ENCODE measurements around the gene GART.

DNA sequence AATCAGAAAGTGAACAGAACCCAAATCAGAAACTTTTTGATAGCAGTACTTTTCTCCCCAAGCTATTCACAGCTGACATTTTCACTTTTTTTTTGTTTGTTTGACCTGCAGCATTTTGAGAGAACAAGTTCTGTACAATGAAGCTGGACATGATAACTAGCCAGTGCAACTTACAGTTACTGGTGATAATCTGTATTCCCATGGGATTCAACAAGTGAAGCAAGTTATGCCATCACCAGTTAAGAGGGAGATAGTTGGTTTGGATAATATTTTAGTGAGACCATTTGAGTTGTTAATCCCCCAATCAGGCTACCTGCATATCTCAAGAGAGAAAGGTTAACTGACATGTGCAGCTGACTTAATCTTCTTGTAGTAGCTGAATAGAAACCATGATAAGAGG is 19.0 kb upstream of the GART start:
- TF ChIP-seq PAX8 (IDR thresholded peaks at IDR 0.05) (no peak), ASH2L (IDR thresholded peaks at IDR 0.05; ENCODE audit: borderline replicate concordance, low read depth) (no peak), POLR2AphosphoS5 (IDR thresholded peaks at IDR 0.05; ENCODE audit: low read length) (peak; percentile 37; the same call in 1 of the 2 replicates), EZH2 (IDR thresholded peaks at IDR 0.05; ENCODE audit: borderline replicate concordance, control insufficient read depth, low read depth, low read length) (no peak), RFX5 (IDR thresholded peaks at IDR 0.05; ENCODE audit: low read depth, low read length) (no peak), MTA2 (IDR thresholded peaks at IDR 0.05; ENCODE audit: low read depth) (no peak), CREB1 (IDR thresholded peaks at IDR 0.05; ENCODE audit: low read depth) (no peak), ZNF217 (IDR thresholded peaks at IDR 0.05) (no peak), CHD2 (IDR thresholded peaks at IDR 0.05; ENCODE audit: borderline replicate concordance, low read depth, low read length) (no peak), MTA3 (IDR thresholded peaks at IDR 0.05; ENCODE audit: borderline replicate concordance, low read length) (no peak), NBN (IDR thresholded peaks at IDR 0.05) (no peak)
- TF ChIP-seq, protein P1, sequence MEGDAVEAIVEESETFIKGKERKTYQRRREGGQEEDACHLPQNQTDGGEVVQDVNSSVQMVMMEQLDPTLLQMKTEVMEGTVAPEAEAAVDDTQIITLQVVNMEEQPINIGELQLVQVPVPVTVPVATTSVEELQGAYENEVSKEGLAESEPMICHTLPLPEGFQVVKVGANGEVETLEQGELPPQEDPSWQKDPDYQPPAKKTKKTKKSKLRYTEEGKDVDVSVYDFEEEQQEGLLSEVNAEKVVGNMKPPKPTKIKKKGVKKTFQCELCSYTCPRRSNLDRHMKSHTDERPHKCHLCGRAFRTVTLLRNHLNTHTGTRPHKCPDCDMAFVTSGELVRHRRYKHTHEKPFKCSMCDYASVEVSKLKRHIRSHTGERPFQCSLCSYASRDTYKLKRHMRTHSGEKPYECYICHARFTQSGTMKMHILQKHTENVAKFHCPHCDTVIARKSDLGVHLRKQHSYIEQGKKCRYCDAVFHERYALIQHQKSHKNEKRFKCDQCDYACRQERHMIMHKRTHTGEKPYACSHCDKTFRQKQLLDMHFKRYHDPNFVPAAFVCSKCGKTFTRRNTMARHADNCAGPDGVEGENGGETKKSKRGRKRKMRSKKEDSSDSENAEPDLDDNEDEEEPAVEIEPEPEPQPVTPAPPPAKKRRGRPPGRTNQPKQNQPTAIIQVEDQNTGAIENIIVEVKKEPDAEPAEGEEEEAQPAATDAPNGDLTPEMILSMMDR (IDR thresholded peaks at IDR 0.05 in 2 of 3, conservative IDR thresholded peaks at IDR 0.05 in 1 of 3; ENCODE audit: control insufficient read depth in 2 of 3, extremely low read depth in 1 of 3, insufficient read depth in 1 of 3, low read depth in 3 of 3, low read length in 3 of 3): no peak
- TF ChIP-seq, protein P2, sequence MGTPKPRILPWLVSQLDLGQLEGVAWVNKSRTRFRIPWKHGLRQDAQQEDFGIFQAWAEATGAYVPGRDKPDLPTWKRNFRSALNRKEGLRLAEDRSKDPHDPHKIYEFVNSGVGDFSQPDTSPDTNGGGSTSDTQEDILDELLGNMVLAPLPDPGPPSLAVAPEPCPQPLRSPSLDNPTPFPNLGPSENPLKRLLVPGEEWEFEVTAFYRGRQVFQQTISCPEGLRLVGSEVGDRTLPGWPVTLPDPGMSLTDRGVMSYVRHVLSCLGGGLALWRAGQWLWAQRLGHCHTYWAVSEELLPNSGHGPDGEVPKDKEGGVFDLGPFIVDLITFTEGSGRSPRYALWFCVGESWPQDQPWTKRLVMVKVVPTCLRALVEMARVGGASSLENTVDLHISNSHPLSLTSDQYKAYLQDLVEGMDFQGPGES (IDR thresholded peaks at IDR 0.05): no peak
- TF ChIP-seq, protein P3, sequence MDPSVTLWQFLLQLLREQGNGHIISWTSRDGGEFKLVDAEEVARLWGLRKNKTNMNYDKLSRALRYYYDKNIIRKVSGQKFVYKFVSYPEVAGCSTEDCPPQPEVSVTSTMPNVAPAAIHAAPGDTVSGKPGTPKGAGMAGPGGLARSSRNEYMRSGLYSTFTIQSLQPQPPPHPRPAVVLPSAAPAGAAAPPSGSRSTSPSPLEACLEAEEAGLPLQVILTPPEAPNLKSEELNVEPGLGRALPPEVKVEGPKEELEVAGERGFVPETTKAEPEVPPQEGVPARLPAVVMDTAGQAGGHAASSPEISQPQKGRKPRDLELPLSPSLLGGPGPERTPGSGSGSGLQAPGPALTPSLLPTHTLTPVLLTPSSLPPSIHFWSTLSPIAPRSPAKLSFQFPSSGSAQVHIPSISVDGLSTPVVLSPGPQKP (IDR thresholded peaks at IDR 0.05; ENCODE audit: low read depth, low read length): no peak

Data from GM12878 (cell line).